Spleen (tissue), 11 donors: Measurements from ENCODE around the gene AHCYL2. TPM values are rescaled to one million over a fixed set of nuclear protein-coding genes. Genes with fewer than 3 reads are reported as not detected.

Experiments used
- DNase-seq: peaks from one replicate; pipeline ENCODE4 v3.0.0-alpha.2; 2020
- H3K27ac ChIP-seq, 8 donors: fragments of 200-600 bp; sonication (generic) in 7 of 8; 1 replicate in 4 of 8; 2 replicates in 4 of 8; pipeline versions ENCODE4 v1.5.0 to v1.8.0; 2016 to 2021; ENCODE audit warnings: inconsistent platforms in 4 of 8, mild to moderate bottlenecking in 4 of 8, moderate library complexity in 1 of 8
- H3K27me3 ChIP-seq, 7 donors: fragments of 200-600 bp; sonication (generic) in 6 of 7; replicated peaks in 1 of 7; 1 replicate in 4 of 7; 2 replicates in 3 of 7; pipeline versions ENCODE4 v1.5.0 to v1.8.0; 2016 to 2021; ENCODE audit warnings: inconsistent platforms in 3 of 7, mild to moderate bottlenecking in 1 of 7
- H3K36me3 ChIP-seq, 6 donors: fragments of 200-600 bp; sonication (generic) in 5 of 6; 1 replicate in 4 of 6; 2 replicates in 2 of 6; pipeline versions ENCODE4 v1.5.0 to v1.8.0; 2016 to 2021; ENCODE audit warnings: inconsistent platforms in 2 of 6
- H3K4me1 ChIP-seq, 6 donors: fragments of 200-600 bp; sonication (generic) in 5 of 6; 1 replicate in 3 of 6; 2 replicates in 3 of 6; pipeline versions ENCODE4 v1.5.0 to v1.8.0; 2016 to 2021; ENCODE audit warnings: inconsistent platforms in 3 of 6
- H3K4me3 ChIP-seq, 8 donors: fragments of 200-600 bp; sonication (generic) in 7 of 8; 1 replicate in 4 of 8; 2 replicates in 4 of 8; pipeline versions ENCODE4 v1.5.0 to v1.8.0; 2016 to 2021; ENCODE audit warnings: inconsistent platforms in 4 of 8, mild to moderate bottlenecking in 4 of 8, moderate library complexity in 2 of 8
- H3K9me3 ChIP-seq, 8 donors: fragments of 200-600 bp; sonication (generic) in 7 of 8; 1 replicate in 4 of 8; 2 replicates in 4 of 8; pipeline versions ENCODE4 v1.5.0 to v1.8.0; 2016 to 2021; ENCODE audit warnings: inconsistent platforms in 4 of 8
- POLR2A ChIP-seq, 3 donors: fragments of 450-650 bp; IDR thresholded peaks; one replicate each; pipeline ENCODE4 v1.5.1; 2017; ENCODE audit warnings: antibody characterized with exemption in 3 of 3, mild to moderate bottlenecking in 1 of 3
- POLR2AphosphoS5 ChIP-seq, 3 donors: sonication (generic); formaldehyde crosslinking; IDR thresholded peaks; one replicate each; pipeline ENCODE4 v1.5.1; 2017; ENCODE audit warnings: antibody characterized with exemption in 3 of 3
- WGBS, 5 donors: extraction: QIAGEN DNeasy Blood & Tissue Kit in 3 of 5; methylation state at CpG; one replicate each; pipeline versions ENCODE4 v1.1.5 to v1.1.7; 2013 to 2018; 5-methylcytosine and 5-hydroxymethylcytosine counted together
- intact Hi-C: fragments of 100-400 bp; cut with DNase I; formaldehyde crosslinking; loops from one replicate; pipeline ENCODE4 v1.15.0; 2023; ENCODE audit warnings: low total_unique reads
- polyA plus RNA-seq, 3 donors: library from polyadenylated mRNA; stranded (reverse); fragments of 200-250 nt; gene quantifications; one replicate each; pipeline ENCODE4 v1.2.1, GENCODE V29; 2013
- total RNA-seq, 7 donors: library from RNA; depleted of rRNA in 3 of 7; stranded (reverse); fragments of >200 nt in 3 of 7; fragmentation: NEBNext Ultra II Directional in 4 of 7; extraction: Animal tissue kit (Norgen Biotek cat#: 25700) in 4 of 7; gene quantifications; one replicate each; pipeline versions ENCODE4 v1.1.0 to v1.2.1, GENCODE V29; 2016 to 2021
- TF ChIP-seq, protein P1 (sequence below), 11 experiments: fragments of 200-600 bp in 7 of 11; fragments of 450-650 bp in 4 of 11; sonication (generic) in 4 of 11; IDR thresholded peaks in 8 of 11; conservative IDR thresholded peaks in 3 of 11; 1 replicate in 7 of 11; 2 replicates in 4 of 11; pipeline versions ENCODE4 v1.4.0 to v1.8.0; 2016 to 2021; ENCODE audit warnings: antibody characterized with exemption in 11 of 11, inconsistent platforms in 4 of 11, mild to moderate bottlenecking in 1 of 11
- donor health status: healthy with polysubstance abuse.
- donor health status: DM: no; HTN: no; CAD: no; lungs with moderate emphysema.
- donor health status: DM: no; HTN: no; CAD: no.
- donor health status: Bipolar disorder and iron deficiency.
- donor health status: healthy.
- donor health status: DM: no; HTN: no; CAD: no.
- donor health status: DM: yes; HTN: yes; CAD: no.

The AHCYL2 gene
- total and polyA plus RNA-seq, 10 donors = 3.1 to 20.1 (median 17.8) TPM

DNA sequence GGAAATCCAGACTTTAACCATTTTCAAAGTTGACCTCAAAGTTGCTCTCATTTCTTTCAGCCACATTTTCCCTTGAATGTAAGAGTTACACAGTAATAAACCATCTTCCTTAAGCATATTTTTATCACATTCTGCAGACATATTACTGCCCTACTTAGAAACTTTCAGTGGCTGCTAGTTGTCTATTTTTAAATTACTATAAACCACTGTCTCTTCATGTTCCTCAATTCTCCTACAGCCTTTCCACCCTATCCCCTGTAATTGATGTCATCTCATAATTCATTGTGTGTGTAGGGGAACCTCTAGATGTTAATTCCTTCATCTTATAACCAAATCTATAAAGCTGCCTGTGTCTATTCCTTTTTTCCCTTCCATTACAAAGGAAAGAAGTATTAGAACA lies 131.3 kb downstream of the AHCYL2 start:
- intact Hi-C loops = no loop called here
- no peaks in the 10 kb centered on the region for H3K9me3 ChIP-seq
- TF ChIP-seq, protein P1, sequence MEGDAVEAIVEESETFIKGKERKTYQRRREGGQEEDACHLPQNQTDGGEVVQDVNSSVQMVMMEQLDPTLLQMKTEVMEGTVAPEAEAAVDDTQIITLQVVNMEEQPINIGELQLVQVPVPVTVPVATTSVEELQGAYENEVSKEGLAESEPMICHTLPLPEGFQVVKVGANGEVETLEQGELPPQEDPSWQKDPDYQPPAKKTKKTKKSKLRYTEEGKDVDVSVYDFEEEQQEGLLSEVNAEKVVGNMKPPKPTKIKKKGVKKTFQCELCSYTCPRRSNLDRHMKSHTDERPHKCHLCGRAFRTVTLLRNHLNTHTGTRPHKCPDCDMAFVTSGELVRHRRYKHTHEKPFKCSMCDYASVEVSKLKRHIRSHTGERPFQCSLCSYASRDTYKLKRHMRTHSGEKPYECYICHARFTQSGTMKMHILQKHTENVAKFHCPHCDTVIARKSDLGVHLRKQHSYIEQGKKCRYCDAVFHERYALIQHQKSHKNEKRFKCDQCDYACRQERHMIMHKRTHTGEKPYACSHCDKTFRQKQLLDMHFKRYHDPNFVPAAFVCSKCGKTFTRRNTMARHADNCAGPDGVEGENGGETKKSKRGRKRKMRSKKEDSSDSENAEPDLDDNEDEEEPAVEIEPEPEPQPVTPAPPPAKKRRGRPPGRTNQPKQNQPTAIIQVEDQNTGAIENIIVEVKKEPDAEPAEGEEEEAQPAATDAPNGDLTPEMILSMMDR (IDR thresholded peaks at IDR 0.05 in 8 of 11, conservative IDR thresholded peaks at IDR 0.05 in 3 of 11) = no peak
- no peak for TF ChIP-seq POLR2A (IDR thresholded peaks at IDR 0.05)
- no peak for TF ChIP-seq POLR2AphosphoS5 (IDR thresholded peaks at IDR 0.05)

GRCh38 chr7:129359176-129359575 lies 134.3 kb downstream of the AHCYL2 start:
- Histone ChIP-seq H3K36me3 (no peaks in the 10 kb centered on the region), H3K4me3 (no peak overlapping the region), H3K9me3 (no peaks in the 10 kb centered on the region), H3K27me3 (no peaks in the 10 kb centered on the region), H3K27ac (no peak overlapping the region), H3K4me1 (no peaks in the 10 kb centered on the region)
- no peak for DNase-seq
- 92 to 100% (median 96%) methylated on average over 2 of the region's 2 CpGs for WGBS, 5 donors
- TF ChIP-seq, protein P1 (IDR thresholded peaks at IDR 0.05 in 8 of 11, conservative IDR thresholded peaks at IDR 0.05 in 3 of 11) = no peak
- TF ChIP-seq POLR2A (IDR thresholded peaks at IDR 0.05) (no peak), POLR2AphosphoS5 (IDR thresholded peaks at IDR 0.05) (no peak)
- intact Hi-C loops = no loop called here

More for the DNA sequence above, 131.3 kb downstream of the AHCYL2 start:
- Histone ChIP-seq H3K36me3 (peaks cover 0 to 6% (median 0%) of the 10 kb centered on the region in 6 donors), H3K27ac (no peak overlapping the region), H3K4me1 (no peaks in the 10 kb centered on the region), H3K27me3 (no peaks in the 10 kb centered on the region), H3K4me3 (no peak overlapping the region)
- DNase-seq = no peak

DNA sequence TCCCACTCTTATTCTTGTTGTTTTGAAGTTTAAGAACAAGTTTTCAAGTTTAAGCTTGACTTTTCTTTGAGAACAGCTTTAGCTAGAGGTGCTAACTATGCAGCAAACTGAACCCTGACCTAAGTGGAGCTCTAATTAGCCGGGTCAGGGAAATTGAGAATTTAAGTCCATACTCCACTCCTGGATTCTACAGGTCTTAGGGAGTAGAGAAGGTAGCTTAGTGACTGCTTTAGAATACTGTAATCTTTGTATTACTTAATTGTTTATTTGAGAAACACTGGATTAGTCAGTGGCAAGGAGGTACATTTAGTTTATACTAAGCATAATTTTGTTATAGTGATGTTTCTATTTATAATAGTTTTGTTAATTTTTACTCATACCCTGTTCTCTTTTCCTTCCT lies 134.8 kb downstream of the AHCYL2 start:
- H3K27me3 ChIP-seq = no peaks in the 10 kb centered on the region
- DNase-seq = no peak
- no peaks in the 10 kb centered on the region for H3K36me3 ChIP-seq
- H3K4me1 ChIP-seq = no peaks in the 10 kb centered on the region
- TF ChIP-seq POLR2AphosphoS5 (IDR thresholded peaks at IDR 0.05) (no peak), POLR2A (IDR thresholded peaks at IDR 0.05) (no peak)
- TF ChIP-seq, protein P1 (IDR thresholded peaks at IDR 0.05 in 8 of 11, conservative IDR thresholded peaks at IDR 0.05 in 3 of 11) = no peak
- intact Hi-C loops = loop anchor here (10.0 kb wide), 2 partner anchors 275 to 465 kb away; no protein-coding TSS in a partner anchor
- no peaks in the 10 kb centered on the region for H3K9me3 ChIP-seq
- no peak overlapping the region for H3K27ac ChIP-seq
- 96 to 100% (median 98%) methylated on average over 1 of the region's 1 CpG for WGBS, 5 donors
- no peak overlapping the region for H3K4me3 ChIP-seq

DNA sequence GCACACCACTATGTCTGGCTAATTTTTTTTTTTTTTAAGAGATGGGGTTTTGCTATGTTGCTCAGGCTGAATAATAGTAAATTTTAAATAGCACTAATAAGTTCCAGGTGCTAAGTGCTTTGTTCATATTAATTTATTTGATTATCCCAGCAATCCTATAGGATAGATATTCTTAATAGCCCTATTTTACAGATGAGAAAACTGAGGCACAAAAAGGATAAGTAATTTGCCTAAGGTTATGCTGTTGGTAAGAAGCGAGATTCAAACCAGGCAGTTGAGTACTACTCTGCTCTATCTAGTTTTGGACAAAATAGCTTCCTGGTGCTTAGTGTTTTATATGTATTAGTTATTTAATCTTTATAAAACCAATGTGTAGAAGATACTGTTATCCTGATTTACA lies 136.9 kb downstream of the AHCYL2 start:
- DNase-seq = no peak
- Histone ChIP-seq H3K36me3 (no peaks in the 10 kb centered on the region), H3K4me1 (no peaks in the 10 kb centered on the region), H3K4me3 (no peak overlapping the region), H3K27ac (no peak overlapping the region), H3K9me3 (no peaks in the 10 kb centered on the region), H3K27me3 (no peaks in the 10 kb centered on the region)
- intact Hi-C loops = loop anchor here (10.0 kb wide), 2 partner anchors 273 to 463 kb away; no protein-coding TSS in a partner anchor
- WGBS, 5 donors = 96 to 100% (median 96%) methylated on average over 1 of the region's 1 CpG
- TF ChIP-seq POLR2AphosphoS5 (IDR thresholded peaks at IDR 0.05) (no peak), POLR2A (IDR thresholded peaks at IDR 0.05) (no peak)
- TF ChIP-seq, protein P1 (IDR thresholded peaks at IDR 0.05 in 8 of 11, conservative IDR thresholded peaks at IDR 0.05 in 3 of 11) = no peak
